H1 (cell line): ENCODE results near the gene PFN2. TPM values are rescaled to one million over a fixed set of nuclear protein-coding genes. Genes with fewer than 3 reads are reported as not detected.

Experiments
- CHD1 ChIP-seq: IDR thresholded peaks from 2 replicates; pipeline ENCODE4 v1.6.1; 2012; ENCODE audit warnings: low read depth, low read length, improper control_type of control experiment
- CHD7 ChIP-seq: fragments of 300-600 bp; sonication (generic); IDR thresholded peaks from 2 replicates; pipeline ENCODE4 v1.7.1; 2012; ENCODE audit warnings: low read length, moderate library complexity, mild to moderate bottlenecking, inconsistent platforms; ENCODE audit not compliant: insufficient replicate concordance
- MAX ChIP-seq: IDR thresholded peaks from 2 replicates; pipeline ENCODE4 v1.6.1; 2012; ENCODE audit warnings: inconsistent platforms
- NANOG ChIP-seq: IDR thresholded peaks from 2 replicates; pipeline ENCODE4 v1.6.1; 2011; ENCODE audit warnings: low read length, low read depth, mild to moderate bottlenecking, inconsistent platforms; ENCODE audit not compliant: insufficient read depth, poor library complexity, severe bottlenecking
- RBBP5 ChIP-seq: IDR thresholded peaks from 2 replicates; pipeline ENCODE4 v1.7.1; 2012; ENCODE audit warnings: low read depth, mild to moderate bottlenecking, inconsistent platforms, low read length, moderate library complexity, borderline replicate concordance
- RFX5 ChIP-seq: IDR thresholded peaks from 2 replicates; pipeline ENCODE4 v1.6.1; 2011; ENCODE audit warnings: low read depth, low read length, improper control_type of control experiment, borderline replicate concordance
- polyA plus RNA-seq, 7 experiments: library from polyadenylated mRNA; depleted of rRNA in 3 of 7; stranded (reverse) in 5 of 7; unstranded in 2 of 7; fragments of >200 nt in 5 of 7; fragments of 200-250 nt in 2 of 7; gene quantifications; 1 replicate in 5 of 7; 2 replicates in 1 of 7; 4 replicates in 1 of 7; pipeline versions ENCODE4 v1.2.1 to v1.2.3, GENCODE V29; 2011 to 2013; ENCODE audit warnings: missing spikeins in 2 of 7, mixed read lengths in 2 of 7
- total RNA-seq: library from RNA; stranded (reverse); fragmentation: NEBNext Ultra II Directional; extraction: Animal tissue kit (Norgen Biotek cat#: 25700); gene quantifications from 2 replicates; pipeline ENCODE4 v1.2.1, GENCODE V29; 2021

The PFN2 gene
- total and polyA plus RNA-seq, 2 of the 8 experiments (the other 6 are each of a cell fraction or from before 2014, with no cell fraction given): 175 to 311 TPM

- TF ChIP-seq CHD1 (no peak), MAX (no peak), CHD7 (no peak), RFX5 (no peak), RBBP5 (no peak), NANOG (no peak)
Measured at GRCh38 chr3:149947231-149947630, 23.5 kb downstream of the PFN2 start (continued).
